GM12878 (cell line): ENCODE results near the gene ZNF775. TPM values are rescaled to one million over a fixed set of nuclear protein-coding genes. Genes with fewer than 3 reads are reported as not detected.

Experiments used
- ATF2 ChIP-seq: IDR thresholded peaks from 2 replicates; pipeline ENCODE4 v1.6.1; 2012; ENCODE audit warnings: low read length, inconsistent platforms
- CEBPB ChIP-seq, 2 experiments: fragments of 150-350 bp in 1 of 2; IDR thresholded peaks; 2 replicates each; pipeline ENCODE4 v1.6.1; 2012 to 2014; ENCODE audit warnings: low read depth in 2 of 2, low read length in 2 of 2, borderline replicate concordance in 1 of 2, inconsistent platforms in 1 of 2
- EGR1 ChIP-seq, 2 experiments: IDR thresholded peaks; 1 replicate in 1 of 2; 2 replicates in 1 of 2; pipeline ENCODE4 v1.6.1; 2011 to 2012; ENCODE audit warnings: low read depth in 2 of 2, low read length in 2 of 2, borderline replicate concordance in 1 of 2, mild to moderate bottlenecking in 1 of 2, moderate library complexity in 1 of 2
- FOXK2 ChIP-seq: fragments of 450-650 bp; IDR thresholded peaks from 2 replicates; pipeline ENCODE4 v1.6.1; 2017; ENCODE audit warnings: mild to moderate bottlenecking, moderate library complexity
- HDGF ChIP-seq: fragments of 450-650 bp; IDR thresholded peaks from 2 replicates; pipeline ENCODE4 v1.6.1; 2016; ENCODE audit warnings: antibody characterized with exemption
- IRF3 ChIP-seq: fragments of 450-650 bp; IDR thresholded peaks from 2 replicates; pipeline ENCODE4 v1.6.1; 2014; ENCODE audit warnings: mild to moderate bottlenecking
- JUND ChIP-seq: IDR thresholded peaks from 2 replicates; pipeline ENCODE4 v1.6.1; 2012; ENCODE audit warnings: low read depth, mild to moderate bottlenecking, low read length, improper control_type of control experiment, moderate library complexity
- MEF2A ChIP-seq: IDR thresholded peaks from 2 replicates; pipeline ENCODE4 v1.6.1; 2011; ENCODE audit warnings: low read depth, mild to moderate bottlenecking, low read length, moderate library complexity; ENCODE audit not compliant: insufficient read depth
- MTA3 ChIP-seq: IDR thresholded peaks from 2 replicates; pipeline ENCODE4 v1.6.1; 2012; ENCODE audit warnings: low read length, inconsistent platforms, borderline replicate concordance
- NR2F1 ChIP-seq: fragments of 450-650 bp; conservative IDR thresholded peaks from 2 replicates; pipeline ENCODE4 v1.6.1; 2017; ENCODE audit warnings: mild to moderate bottlenecking
- SRF ChIP-seq, 2 experiments: IDR thresholded peaks; 2 replicates each; pipeline ENCODE4 v1.6.1; 2011; ENCODE audit warnings: low read depth in 2 of 2, low read length in 2 of 2, mild to moderate bottlenecking in 1 of 2, moderate library complexity in 1 of 2
- STAT1 ChIP-seq: fragments of 450-650 bp; conservative IDR thresholded peaks from 2 replicates; pipeline ENCODE4 v1.6.1; 2014; ENCODE audit warnings: antibody characterized with exemption, mild to moderate bottlenecking
- SUPT20H ChIP-seq: IDR thresholded peaks from 2 replicates; pipeline ENCODE4 v1.6.1; 2011; ENCODE audit warnings: low read depth, mild to moderate bottlenecking, low read length, moderate library complexity, borderline replicate concordance; ENCODE audit not compliant: control insufficient read depth
- TAF1 ChIP-seq: IDR thresholded peaks from 2 replicates; pipeline ENCODE4 v1.6.1; 2011; ENCODE audit warnings: mild to moderate bottlenecking, low read depth, low read length, borderline replicate concordance
- TBL1XR1 ChIP-seq: IDR thresholded peaks from 2 replicates; pipeline ENCODE4 v1.6.1; 2012; ENCODE audit warnings: low read depth, low read length, improper control_type of control experiment
- TCF3 ChIP-seq: IDR thresholded peaks from 2 replicates; pipeline ENCODE4 v1.6.1; 2012; ENCODE audit warnings: low read depth, mild to moderate bottlenecking, low read length, borderline replicate concordance; ENCODE audit not compliant: insufficient read depth
- USF1 ChIP-seq: IDR thresholded peaks from 2 replicates; pipeline ENCODE4 v1.6.1; 2011; ENCODE audit warnings: borderline replicate concordance, low read depth, mild to moderate bottlenecking, moderate library complexity, mixed read lengths, low read length; ENCODE audit not compliant: insufficient read depth; ENCODE audit errors: extremely low read length
- ZBTB11 ChIP-seq: fragments of 450-650 bp; formaldehyde crosslinking; IDR thresholded peaks from 2 replicates; pipeline ENCODE4 v1.5.0; 2022; ENCODE audit warnings: mild to moderate bottlenecking, missing genetic modification characterization
- ZSCAN29 ChIP-seq: fragments of 450-650 bp; IDR thresholded peaks from 2 replicates; pipeline ENCODE4 v1.6.1; 2017; ENCODE audit warnings: mild to moderate bottlenecking, moderate library complexity
- ZZZ3 ChIP-seq: IDR thresholded peaks from 2 replicates; pipeline ENCODE4 v1.6.1; 2011; ENCODE audit warnings: low read depth; ENCODE audit not compliant: control insufficient read depth, insufficient read length
- polyA plus RNA-seq, 11 experiments: library from polyadenylated mRNA; depleted of rRNA in 4 of 11; unstranded in 6 of 11; stranded (reverse) in 5 of 11; fragments of >200 nt; fragmentation: Nextera tagmentation in 4 of 11; fragmentation: Illumina TruSeq in 1 of 11; extraction: Ambion mirVana in 4 of 11; extraction: Trizol in 1 of 11; gene quantifications; 1 replicate in 1 of 11; 2 replicates in 10 of 11; pipeline versions ENCODE4 v1.2.1 to v1.2.3, GENCODE V29; 2011 to 2016; ENCODE audit warnings: inconsistent platforms in 2 of 11, missing spikeins in 2 of 11, low read depth in 1 of 11
- total RNA-seq, 4 experiments: library from RNA; depleted of rRNA in 3 of 4; stranded (reverse); fragments of >200 nt in 3 of 4; fragmentation: Illumina TruSeq in 1 of 4; extraction: Trizol in 1 of 4; gene quantifications; 2 replicates each; pipeline versions ENCODE4 v1.2.1 to v1.2.3, GENCODE V29; 2013 to 2021
- TF ChIP-seq, protein P1 (sequence below): fragments of 450-650 bp; IDR thresholded peaks from 2 replicates; pipeline ENCODE4 v1.6.1; 2018; ENCODE audit warnings: mild to moderate bottlenecking, low read depth, moderate library complexity; ENCODE audit not compliant: partially characterized antibody

Gene ZNF775
- total and polyA plus RNA-seq, 10 of the 15 experiments (the other 5 are each of a cell fraction or from before 2014, with no cell fraction given) = 0.05 to 14.3 (median 2.1) TPM

DNA sequence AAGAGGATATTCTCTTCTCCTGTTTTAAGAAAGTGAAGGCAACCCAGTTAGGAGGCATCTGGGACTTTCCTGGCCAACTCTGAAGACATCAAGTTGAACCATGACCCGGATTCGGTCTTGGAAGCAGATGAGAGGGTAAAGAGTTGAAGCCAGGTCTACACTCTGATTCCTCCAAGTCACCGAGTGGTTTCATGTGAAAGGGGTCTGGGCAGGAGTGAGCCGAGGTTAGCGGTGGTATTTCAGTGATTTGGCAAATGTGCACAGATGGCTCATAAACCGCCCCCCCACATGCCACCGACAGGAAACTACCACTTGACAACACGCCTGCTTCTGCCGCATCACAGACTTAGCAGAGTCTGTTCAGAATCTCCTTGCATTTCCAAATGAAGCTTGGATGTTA, 21.9 kb upstream of the ZNF775 start (continued):
- no peak for TF ChIP-seq MTA3
- no peak for TF ChIP-seq IRF3
- no peak for TF ChIP-seq FOXK2
- no peak for TF ChIP-seq JUND
- no peak for TF ChIP-seq STAT1
- TF ChIP-seq HDGF = no peak
- TF ChIP-seq SUPT20H = no peak
- TF ChIP-seq MEF2A = no peak
- 0 out of 2 replicates have a peak, but pooled peaks have one; percentile 42 for TF ChIP-seq TCF3
- no peak for TF ChIP-seq ZSCAN29
- TF ChIP-seq SRF (IDR thresholded peaks at IDR 0.05; ENCODE audit: low read depth in 2 of 2, low read length in 2 of 2) = no peak
- TF ChIP-seq ZZZ3 = no peak
- TF ChIP-seq CEBPB (IDR thresholded peaks at IDR 0.05; ENCODE audit: borderline replicate concordance in 1 of 2, low read depth in 2 of 2, low read length in 2 of 2) = no peak
- no peak for TF ChIP-seq TBL1XR1
- no peak for TF ChIP-seq EGR1 (IDR thresholded peaks at IDR 0.05; ENCODE audit: borderline replicate concordance in 1 of 2, low read depth in 2 of 2, low read length in 2 of 2)
- TF ChIP-seq TAF1 = no peak
- TF ChIP-seq, protein P1, sequence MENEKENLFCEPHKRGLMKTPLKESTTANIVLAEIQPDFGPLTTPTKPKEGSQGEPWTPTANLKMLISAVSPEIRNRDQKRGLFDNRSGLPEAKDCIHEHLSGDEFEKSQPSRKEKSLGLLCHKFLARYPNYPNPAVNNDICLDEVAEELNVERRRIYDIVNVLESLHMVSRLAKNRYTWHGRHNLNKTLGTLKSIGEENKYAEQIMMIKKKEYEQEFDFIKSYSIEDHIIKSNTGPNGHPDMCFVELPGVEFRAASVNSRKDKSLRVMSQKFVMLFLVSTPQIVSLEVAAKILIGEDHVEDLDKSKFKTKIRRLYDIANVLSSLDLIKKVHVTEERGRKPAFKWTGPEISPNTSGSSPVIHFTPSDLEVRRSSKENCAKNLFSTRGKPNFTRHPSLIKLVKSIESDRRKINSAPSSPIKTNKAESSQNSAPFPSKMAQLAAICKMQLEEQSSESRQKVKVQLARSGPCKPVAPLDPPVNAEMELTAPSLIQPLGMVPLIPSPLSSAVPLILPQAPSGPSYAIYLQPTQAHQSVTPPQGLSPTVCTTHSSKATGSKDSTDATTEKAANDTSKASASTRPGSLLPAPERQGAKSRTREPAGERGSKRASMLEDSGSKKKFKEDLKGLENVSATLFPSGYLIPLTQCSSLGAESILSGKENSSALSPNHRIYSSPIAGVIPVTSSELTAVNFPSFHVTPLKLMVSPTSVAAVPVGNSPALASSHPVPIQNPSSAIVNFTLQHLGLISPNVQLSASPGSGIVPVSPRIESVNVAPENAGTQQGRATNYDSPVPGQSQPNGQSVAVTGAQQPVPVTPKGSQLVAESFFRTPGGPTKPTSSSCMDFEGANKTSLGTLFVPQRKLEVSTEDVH = no peak
- no peak for TF ChIP-seq NR2F1
- TF ChIP-seq USF1 = no peak
- no peak for TF ChIP-seq ATF2
- TF ChIP-seq ZBTB11 (CRISPR knock-in tag) = no peak
